ENCODE data around the gene AXL. TPM values are rescaled to one million over a fixed set of nuclear protein-coding genes. Genes with fewer than 3 reads are reported as not detected.

Gene AXL
- total and polyA plus RNA-seq, 2 of the 13 experiments (the other 11 are each of a cell fraction or from before 2014, with no cell fraction given): 0.71 to 5.9 TPM

GRCh38 chr19:41310033-41310831 lies 91.2 kb downstream of the AXL start, which contains the start of gene CCDC97 (continued):
- TF ChIP-seq ZBTB40 (IDR thresholded peaks at IDR 0.05): peak; percentile 62
- peak; percentile 88 for TF ChIP-seq ZBTB40 (CRISPR knock-in tag; IDR thresholded peaks at IDR 0.05)
- 0 out of 2 replicates have a peak, but pooled peaks have one; percentile 74 for TF ChIP-seq THAP7 (CRISPR knock-in tag; IDR thresholded peaks at IDR 0.05)
- TF ChIP-seq CSRNP1 (CRISPR knock-in tag; IDR thresholded peaks at IDR 0.05): peak; percentile 55; the same call in 1 of the 2 replicates
- TF ChIP-seq MEIS2 (CRISPR knock-in tag; IDR thresholded peaks at IDR 0.05): peak; percentile 65; the same call in 1 of the 2 replicates
- peak; percentile 21; the same call in 1 of the 2 replicates for TF ChIP-seq SMAD3 (CRISPR knock-in tag; IDR thresholded peaks at IDR 0.05)
- no peak for TF ChIP-seq ZNF672 (CRISPR knock-in tag; IDR thresholded peaks at IDR 0.05)
- peak; percentile 50; the same call in 1 of the 2 replicates for TF ChIP-seq MAX (IDR thresholded peaks at IDR 0.05)
- TF ChIP-seq ZNF674 (CRISPR knock-in tag; IDR thresholded peaks at IDR 0.05; ENCODE audit: low read depth): 0 out of 2 replicates have a peak, but pooled peaks have one; percentile 53
- TF ChIP-seq TOPORS (CRISPR knock-in tag; IDR thresholded peaks at IDR 0.05): 0 out of 2 replicates have a peak, but pooled peaks have one; percentile 63
- TF ChIP-seq ZNF678 (CRISPR knock-in tag; IDR thresholded peaks at IDR 0.05): no peak
- TF ChIP-seq KAT8 (CRISPR knock-in tag; IDR thresholded peaks at IDR 0.05): peak; percentile 95
- 0 out of 2 replicates have a peak, but pooled peaks have one; percentile 26 for TF ChIP-seq ZNF12 (CRISPR knock-in tag; IDR thresholded peaks at IDR 0.05)
- TF ChIP-seq ZNF766 (CRISPR knock-in tag; IDR thresholded peaks at IDR 0.05; ENCODE audit: borderline replicate concordance): peak; percentile 80; the same call in 1 of the 2 replicates
- no peak for TF ChIP-seq CENPX (CRISPR knock-in tag; IDR thresholded peaks at IDR 0.05)
- 0 out of 2 replicates have a peak, but pooled peaks have one; percentile 18 for TF ChIP-seq ZBTB7A (CRISPR knock-in tag; IDR thresholded peaks at IDR 0.05)

Measured in HepG2 (cell line).